HCT116 (cell line): ENCODE measurements around the gene CBLB. TPM values are rescaled to one million over a fixed set of nuclear protein-coding genes. Genes with fewer than 3 reads are reported as not detected.

Source experiments
- ATAC-seq: fragments of 200-7000 bp; cut with Tn5 transposase; 2 replicates; pipeline ENCODE4 v1.9.1; 2020; ENCODE audit warnings: mild to moderate bottlenecking, moderate library complexity
- BruUV-seq: library from RNA; stranded (reverse); fragments of 400-500 nt; replicated peaks from 2 replicates; lab custom pipeline; 2021; lab: Mats Ljungman, UMichigan
- CTCF ChIA-PET: fragments of 300-600 bp; sonication (Branson Sonifier 250); formaldehyde crosslinking; loops from one replicate; lab custom pipeline; 2021; ENCODE audit warnings: antibody characterized with exemption; lab: Charles Lee
- POLR2A ChIA-PET: fragments of 300-600, 350-600 bp; sonication (Branson Sonifier 250); formaldehyde crosslinking; loops from one replicate; lab custom pipeline; 2021; ENCODE audit warnings: antibody characterized with exemption; lab: Charles Lee
- RAD21 ChIA-PET, 2 experiments: fragments of 300-600 bp; sonication (Branson Sonifier 250); formaldehyde crosslinking; loops; one replicate each; lab custom pipeline; 2023; ENCODE audit warnings: low total read pairs in 2 of 2; ENCODE audit not compliant: uncharacterized antibody in 2 of 2, unreplicated experiment in 2 of 2, low non-redundant PET in 1 of 2; lab: Charles Lee
- DNase-seq: peaks from one replicate; pipeline ENCODE4 v3.0.0-alpha.2; 2010; ENCODE audit warnings: low read depth, low spot score
- H2AFZ ChIP-seq: fragments of 200-600 bp; shearing (Covaris generic), sonication (generic); 2 replicates; pipeline ENCODE4 v1.6.1; 2017; ENCODE audit warnings: low read depth, mixed run types, mixed read lengths, antibody characterized with exemption, low read length; ENCODE audit not compliant: poor library complexity, severe bottlenecking
- H3K27ac ChIP-seq: 2 replicates; pipeline ENCODE4 v1.5.1; 2012; ENCODE audit warnings: low read depth, low read length
- H3K27me3 ChIP-seq: fragments of 200-600 bp; sonication (generic); 2 replicates; pipeline ENCODE4 v1.6.1; 2016; ENCODE audit warnings: mixed run types, low read length, mixed read lengths; ENCODE audit not compliant: insufficient read depth
- H3K36me3 ChIP-seq, 2 experiments: fragments of 200-500 bp in 1 of 2; fragments of 200-600 bp in 1 of 2; sonication (Bioruptor generic) in 1 of 2; sonication (generic) in 1 of 2; 2 replicates each; pipeline versions ENCODE4 v1.5.1 to v1.6.1; 2014 to 2016; ENCODE audit warnings: low read length in 2 of 2, inconsistent platforms in 1 of 2, mixed read lengths in 1 of 2, mixed run types in 1 of 2; ENCODE audit not compliant: insufficient read depth in 2 of 2, control insufficient read depth in 1 of 2
- H3K4me1 ChIP-seq, 2 experiments: fragments of 200-600 bp in 1 of 2; sonication (generic) in 1 of 2; 2 replicates each; pipeline versions ENCODE4 v1.5.1 to v1.6.1; 2012 to 2017; ENCODE audit warnings: low read length in 2 of 2, inconsistent platforms in 1 of 2, mild to moderate bottlenecking in 1 of 2, mixed read lengths in 1 of 2, mixed run types in 1 of 2, moderate library complexity in 1 of 2; ENCODE audit not compliant: insufficient read depth in 2 of 2, control insufficient read depth in 1 of 2
- H3K4me2 ChIP-seq: fragments of 200-600 bp; sonication (generic); 2 replicates; pipeline ENCODE4 v1.6.1; 2017; ENCODE audit warnings: mixed run types, low read length, mixed read lengths
- H3K4me3 ChIP-seq, 2 experiments: fragments of 200-600 bp in 1 of 2; sonication (generic) in 1 of 2; replicated peaks in 1 of 2; 2 replicates each; pipeline ENCODE4 v1.5.1; 2011 to 2016; ENCODE audit warnings: low read length in 2 of 2, control low read depth in 1 of 2, low read depth in 1 of 2, mild to moderate bottlenecking in 1 of 2, mixed read lengths in 1 of 2, mixed run types in 1 of 2
- H3K79me2 ChIP-seq: fragments of 200-600 bp; sonication (generic); 2 replicates; pipeline ENCODE4 v1.6.1; 2017; ENCODE audit warnings: mild to moderate bottlenecking, mixed run types, low read length, moderate library complexity, mixed read lengths; ENCODE audit not compliant: insufficient read depth
- H3K9ac ChIP-seq: fragments of 200-600 bp; sonication (generic); 2 replicates; pipeline ENCODE4 v1.6.1; 2016; ENCODE audit warnings: low read length, mixed read lengths
- H3K9me2 ChIP-seq: fragments of 200-600 bp; sonication (generic), shearing (Covaris generic); 2 replicates; pipeline ENCODE4 v1.6.1; 2017; ENCODE audit warnings: mixed run types, mild to moderate bottlenecking, moderate library complexity; ENCODE audit not compliant: insufficient read depth
- H3K9me3 ChIP-seq, 2 experiments: fragments of 200-500 bp in 1 of 2; fragments of 200-600 bp in 1 of 2; sonication (Bioruptor generic) in 1 of 2; sonication (generic) in 1 of 2; 2 replicates each; pipeline ENCODE4 v1.6.1; 2014 to 2017; ENCODE audit warnings: low read length in 2 of 2, mixed read lengths in 2 of 2, inconsistent platforms in 1 of 2, low read depth in 1 of 2, mild to moderate bottlenecking in 1 of 2, mixed run types in 1 of 2, moderate library complexity in 1 of 2; ENCODE audit not compliant: control insufficient read depth in 1 of 2, insufficient read depth in 1 of 2
- H4K20me1 ChIP-seq: fragments of 200-600 bp; sonication (generic), shearing (Covaris generic); 2 replicates; pipeline ENCODE4 v1.6.1; 2017; ENCODE audit warnings: mixed run types, mild to moderate bottlenecking, moderate library complexity; ENCODE audit not compliant: insufficient read depth
- CBX3 ChIP-seq: IDR thresholded peaks from 2 replicates; pipeline ENCODE4 v1.6.1; 2012; ENCODE audit warnings: low read depth
- EGR1 ChIP-seq: IDR thresholded peaks from 2 replicates; pipeline ENCODE4 v1.6.1; 2012; ENCODE audit warnings: low read depth
- ELF1 ChIP-seq: IDR thresholded peaks from 2 replicates; pipeline ENCODE4 v1.6.1; 2012; ENCODE audit warnings: low read depth, borderline replicate concordance
- EZH2 ChIP-seq: fragments of 200-600 bp; sonication (generic); IDR thresholded peaks from 2 replicates; pipeline ENCODE4 v1.6.1; 2017; ENCODE audit warnings: antibody characterized with exemption, mixed run types
- FOSL1 ChIP-seq: IDR thresholded peaks from 2 replicates; pipeline ENCODE4 v1.6.1; 2012; ENCODE audit warnings: low read depth
- JUND ChIP-seq: IDR thresholded peaks from 2 replicates; pipeline ENCODE4 v1.6.1; 2012
- MAX ChIP-seq: IDR thresholded peaks from 2 replicates; pipeline ENCODE4 v1.6.1; 2012
- POLR2AphosphoS5 ChIP-seq: IDR thresholded peaks from 2 replicates; pipeline ENCODE4 v1.6.1; 2011; ENCODE audit warnings: mild to moderate bottlenecking, low read depth, low read length, moderate library complexity
- RAD21 ChIP-seq: IDR thresholded peaks from 2 replicates; pipeline ENCODE4 v1.6.1; 2012; ENCODE audit warnings: low read depth, mild to moderate bottlenecking
- REST ChIP-seq: IDR thresholded peaks from 2 replicates; pipeline ENCODE4 v1.6.1; 2012; ENCODE audit warnings: low read depth
- SIN3A ChIP-seq: IDR thresholded peaks from 2 replicates; pipeline ENCODE4 v1.6.1; 2012; ENCODE audit warnings: low read depth
- SP1 ChIP-seq: IDR thresholded peaks from 2 replicates; pipeline ENCODE4 v1.6.1; 2012; ENCODE audit warnings: low read depth
- SRF ChIP-seq: IDR thresholded peaks from 2 replicates; pipeline ENCODE4 v1.6.1; 2012; ENCODE audit warnings: low read depth
- YY1 ChIP-seq: IDR thresholded peaks from 2 replicates; pipeline ENCODE4 v1.6.1; 2011; ENCODE audit warnings: low read length, low read depth, moderate library complexity, mild to moderate bottlenecking; ENCODE audit not compliant: insufficient replicate concordance; ENCODE audit errors: extremely low read depth
- ZFX ChIP-seq: fragments of 450-650 bp; IDR thresholded peaks from 2 replicates; pipeline ENCODE4 v1.6.1; 2017
- ZNF274 ChIP-seq: fragments of 200-500 bp; sonication (Bioruptor generic); IDR thresholded peaks from 2 replicates; pipeline ENCODE4 v1.6.1; 2014; ENCODE audit warnings: mild to moderate bottlenecking, low read depth, low read length, inconsistent platforms
- intact Hi-C: fragments of 100-400 bp; cut with micrococcal nuclease; formaldehyde crosslinking; loops from 2 replicates; pipeline ENCODE4 v1.10.0; 2022
- total RNA-seq: library from RNA; stranded (reverse); gene quantifications from one replicate; pipeline ENCODE4 v1.2.1, GENCODE V29; 2021; ENCODE audit not compliant: unreplicated experiment

CBLB gene
- total RNA-seq, 1 experiment from 2014 or later = 10.4 TPM

- no peaks in the 10 kb centered on the region for H3K9me3 ChIP-seq
- H3K4me3 ChIP-seq = no peak overlapping the region
- CTCF ChIA-PET = no interaction called here
- DNase-seq (no peak), ATAC-seq (no peak)
- intact Hi-C loops = no loop called here
- H3K9me2 ChIP-seq = no peaks in the 10 kb centered on the region
- H3K36me3 ChIP-seq = no peaks in the 10 kb centered on the region
- POLR2A ChIA-PET = no interaction called here
- H3K27ac ChIP-seq = no peak overlapping the region
- H3K27me3 ChIP-seq = no peaks in the 10 kb centered on the region
- H3K79me2 ChIP-seq = no peaks in the 10 kb centered on the region
- H3K4me1 ChIP-seq = no peaks in the 10 kb centered on the region
- BruUV-seq = no TSS peak
- no peak overlapping the region for H3K4me2 ChIP-seq
- H3K9ac ChIP-seq = no peak overlapping the region
- TF ChIP-seq JUND = no peak
- TF ChIP-seq POLR2AphosphoS5 = no peak
- TF ChIP-seq CBX3 = no peak
- no peak for TF ChIP-seq ZFX
- no peak for TF ChIP-seq YY1
- TF ChIP-seq MAX = no peak
- RAD21 ChIA-PET = no interaction called here
- no peaks in the 10 kb centered on the region for H4K20me1 ChIP-seq
- no peak overlapping the region for H2AFZ ChIP-seq
Measured at GRCh38 chr3:105771392-105771791, 97.4 kb downstream of the CBLB start.

- ChIA-PET RAD21 (no interaction called here), CTCF (no interaction called here)
- H3K4me2 ChIP-seq = no peak overlapping the region
Measured at GRCh38 chr3:105770410-105770809, 98.4 kb downstream of the CBLB start.

More at GRCh38 chr3:105770410-105770809, 98.4 kb downstream of the CBLB start:
- no peak for ATAC-seq
- POLR2A ChIA-PET = no interaction called here
- Histone ChIP-seq H3K4me1 (no peaks in the 10 kb centered on the region), H3K4me3 (no peak overlapping the region), H2AFZ (no peak overlapping the region), H3K27me3 (no peaks in the 10 kb centered on the region), H3K36me3 (no peaks in the 10 kb centered on the region), H3K9me2 (no peaks in the 10 kb centered on the region), H3K27ac (no peak overlapping the region), H4K20me1 (no peaks in the 10 kb centered on the region), H3K9me3 (no peaks in the 10 kb centered on the region), H3K79me2 (no peaks in the 10 kb centered on the region), H3K9ac (no peak overlapping the region)
- intact Hi-C loops = no loop called here
- no peak for DNase-seq
- no TSS peak for BruUV-seq
- no peak for TF ChIP-seq ZFX
- no peak for TF ChIP-seq SRF
- no peak for TF ChIP-seq JUND
- no peak for TF ChIP-seq FOSL1
- TF ChIP-seq CBX3 = no peak
- no peak for TF ChIP-seq RAD21
- no peak for TF ChIP-seq SP1
- no peak for TF ChIP-seq REST
- TF ChIP-seq SIN3A = no peak
- no peak for TF ChIP-seq EGR1
- TF ChIP-seq ZNF274 = no peak
- TF ChIP-seq POLR2AphosphoS5 = no peak
- TF ChIP-seq ELF1 = no peak
- TF ChIP-seq EZH2 = no peak
